OCI-LY1 (cell line): ENCODE results near the gene MID1.

Source experiments
- H2AFZ ChIP-seq: fragments of 200-600 bp; sonication (generic), shearing (Covaris generic); 2 replicates; pipeline ENCODE4 v1.6.0; 2014; ENCODE audit warnings: antibody characterized with exemption, mild to moderate bottlenecking, low read length
- H3F3A ChIP-seq: fragments of 200-600 bp; sonication (generic), shearing (Covaris generic); 2 replicates; pipeline ENCODE4 v1.6.0; 2014; ENCODE audit warnings: mild to moderate bottlenecking, antibody characterized with exemption, low read length, moderate library complexity; ENCODE audit not compliant: insufficient read depth
- H3K27ac ChIP-seq: fragments of 200-600 bp; sonication (generic); 2 replicates; pipeline ENCODE4 v1.5.1; 2014; ENCODE audit warnings: low read length, mixed run types, mild to moderate bottlenecking, low read depth; ENCODE audit not compliant: poor library complexity, severe bottlenecking
- H3K27me3 ChIP-seq: fragments of 200-600 bp; sonication (generic); 2 replicates; pipeline ENCODE4 v1.6.0; 2014; ENCODE audit warnings: antibody characterized with exemption, mild to moderate bottlenecking, low read length, moderate library complexity; ENCODE audit not compliant: insufficient read depth
- H3K36me3 ChIP-seq: fragments of 200-600 bp; sonication (generic); 2 replicates; pipeline ENCODE4 v1.6.1; 2014; ENCODE audit warnings: mild to moderate bottlenecking, antibody characterized with exemption, low read length, moderate library complexity, mixed read lengths; ENCODE audit not compliant: insufficient read depth
- H3K4me1 ChIP-seq: fragments of 200-600 bp; sonication (generic); 2 replicates; pipeline ENCODE4 v1.5.1; 2014; ENCODE audit warnings: mild to moderate bottlenecking, low read length, moderate library complexity; ENCODE audit not compliant: insufficient read depth, severe bottlenecking
- H3K4me2 ChIP-seq: fragments of 200-600 bp; sonication (generic), shearing (Covaris generic); 2 replicates; pipeline ENCODE4 v1.6.1; 2014; ENCODE audit warnings: low read length
- H3K4me3 ChIP-seq: fragments of 200-600 bp; sonication (generic); 2 replicates; pipeline ENCODE4 v1.5.1; 2014; ENCODE audit warnings: low read length, low read depth, mild to moderate bottlenecking, mixed read lengths; ENCODE audit not compliant: poor library complexity, severe bottlenecking
- H3K79me2 ChIP-seq: fragments of 200-600 bp; shearing (Covaris generic); 2 replicates; pipeline ENCODE4 v1.6.1; 2016; ENCODE audit warnings: mixed run types, low read length, mixed read lengths; ENCODE audit not compliant: insufficient read depth
- H3K9ac ChIP-seq: fragments of 200-600 bp; sonication (generic), shearing (Covaris generic); 2 replicates; pipeline ENCODE4 v1.6.1; 2014; ENCODE audit warnings: mild to moderate bottlenecking, low read length, mixed read lengths
- H3K9me2 ChIP-seq: fragments of 200-600 bp; sonication (generic), shearing (Covaris generic); 2 replicates; pipeline ENCODE4 v1.6.1; 2014; ENCODE audit warnings: low read depth, mild to moderate bottlenecking, low read length, mixed read lengths
- H3K9me3 ChIP-seq: fragments of 200-600 bp; shearing (Covaris generic); 2 replicates; pipeline ENCODE4 v1.6.1; 2014; ENCODE audit warnings: low read length, mixed read lengths
- H4K20me1 ChIP-seq: fragments of 200-600 bp; sonication (generic), shearing (Covaris generic); 2 replicates; pipeline ENCODE4 v1.6.0; 2016; ENCODE audit warnings: mild to moderate bottlenecking, low read length; ENCODE audit not compliant: insufficient read depth
- EZH2 ChIP-seq: fragments of 200-600 bp; sonication (generic), shearing (Covaris generic); IDR thresholded peaks from 2 replicates; pipeline ENCODE4 v1.8.0; 2017; ENCODE audit warnings: borderline replicate concordance, mixed run types, mild to moderate bottlenecking, antibody characterized with exemption, low read length, moderate library complexity, mixed read lengths
- TF ChIP-seq, protein P1 (sequence below): fragments of 200-600 bp; sonication (generic), shearing (Covaris generic); IDR thresholded peaks from 2 replicates; pipeline ENCODE4 v1.5.1; 2017; ENCODE audit warnings: mild to moderate bottlenecking, antibody characterized with exemption, low read length, moderate library complexity, mixed read lengths

Gene MID1

GRCh38 chrX:10525381-10526120 is 94.8 kb downstream of the MID1 start:
- Histone ChIP-seq H3K9me2 (no peaks in the 10 kb centered on the region), H3K79me2 (no peaks in the 10 kb centered on the region), H3K27me3 (no peaks in the 10 kb centered on the region), H3K9me3 (no peaks in the 10 kb centered on the region), H2AFZ (no peak overlapping the region), H3K4me2 (no peak overlapping the region), H3K9ac (no peak overlapping the region), H3F3A (no peaks in the 10 kb centered on the region), H4K20me1 (no peaks in the 10 kb centered on the region), H3K36me3 (no peaks in the 10 kb centered on the region), H3K27ac (no peak overlapping the region), H3K4me3 (no peak overlapping the region), H3K4me1 (no peaks in the 10 kb centered on the region)
- TF ChIP-seq, protein P1, sequence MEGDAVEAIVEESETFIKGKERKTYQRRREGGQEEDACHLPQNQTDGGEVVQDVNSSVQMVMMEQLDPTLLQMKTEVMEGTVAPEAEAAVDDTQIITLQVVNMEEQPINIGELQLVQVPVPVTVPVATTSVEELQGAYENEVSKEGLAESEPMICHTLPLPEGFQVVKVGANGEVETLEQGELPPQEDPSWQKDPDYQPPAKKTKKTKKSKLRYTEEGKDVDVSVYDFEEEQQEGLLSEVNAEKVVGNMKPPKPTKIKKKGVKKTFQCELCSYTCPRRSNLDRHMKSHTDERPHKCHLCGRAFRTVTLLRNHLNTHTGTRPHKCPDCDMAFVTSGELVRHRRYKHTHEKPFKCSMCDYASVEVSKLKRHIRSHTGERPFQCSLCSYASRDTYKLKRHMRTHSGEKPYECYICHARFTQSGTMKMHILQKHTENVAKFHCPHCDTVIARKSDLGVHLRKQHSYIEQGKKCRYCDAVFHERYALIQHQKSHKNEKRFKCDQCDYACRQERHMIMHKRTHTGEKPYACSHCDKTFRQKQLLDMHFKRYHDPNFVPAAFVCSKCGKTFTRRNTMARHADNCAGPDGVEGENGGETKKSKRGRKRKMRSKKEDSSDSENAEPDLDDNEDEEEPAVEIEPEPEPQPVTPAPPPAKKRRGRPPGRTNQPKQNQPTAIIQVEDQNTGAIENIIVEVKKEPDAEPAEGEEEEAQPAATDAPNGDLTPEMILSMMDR, result no peak
- TF ChIP-seq EZH2, result no peak

GRCh38 chrX:10524578-10524977 is 95.8 kb downstream of the MID1 start:
- TF ChIP-seq, protein P1, result no peak
- no peak for TF ChIP-seq EZH2
- Histone ChIP-seq H4K20me1 (no peaks in the 10 kb centered on the region), H3K27me3 (no peaks in the 10 kb centered on the region), H3K4me3 (no peak overlapping the region), H3K79me2 (no peaks in the 10 kb centered on the region), H3F3A (no peaks in the 10 kb centered on the region), H3K9me2 (no peaks in the 10 kb centered on the region), H3K4me1 (no peaks in the 10 kb centered on the region), H3K9me3 (no peaks in the 10 kb centered on the region), H3K4me2 (no peak overlapping the region), H3K36me3 (no peaks in the 10 kb centered on the region), H2AFZ (no peak overlapping the region), H3K9ac (no peak overlapping the region), H3K27ac (no peak overlapping the region)

DNA sequence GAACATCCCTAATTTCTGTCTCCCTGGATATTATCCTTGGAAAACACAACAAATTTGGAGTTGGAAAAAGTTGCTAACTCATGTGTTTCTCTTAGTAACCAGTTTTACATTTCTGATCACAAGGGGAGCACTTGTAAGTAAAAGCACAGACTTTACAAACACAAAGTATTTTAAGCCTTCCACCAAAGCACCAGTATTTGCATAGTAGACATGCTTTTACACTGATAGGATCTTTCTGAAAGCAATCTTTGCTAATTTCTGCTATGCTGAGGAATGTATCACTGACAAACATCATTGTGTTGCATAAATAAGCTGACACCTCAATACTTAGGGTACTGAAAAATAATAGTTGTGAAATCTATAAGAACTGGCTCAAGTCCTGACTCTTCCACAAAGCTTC is 100.6 kb downstream of the MID1 start:
- H3K27ac ChIP-seq, result no peak overlapping the region
- TF ChIP-seq, protein P1, result no peak
- TF ChIP-seq EZH2, result no peak
- H3K4me1 ChIP-seq, result no peaks in the 10 kb centered on the region
- H3K27me3 ChIP-seq, result no peaks in the 10 kb centered on the region
- H4K20me1 ChIP-seq, result no peaks in the 10 kb centered on the region
- no peaks in the 10 kb centered on the region for H3K79me2 ChIP-seq
- no peaks in the 10 kb centered on the region for H3F3A ChIP-seq
- no peak overlapping the region for H3K4me2 ChIP-seq
- no peak overlapping the region for H3K9ac ChIP-seq
- no peak overlapping the region for H3K4me3 ChIP-seq
- no peak overlapping the region for H2AFZ ChIP-seq
- H3K9me3 ChIP-seq, result no peaks in the 10 kb centered on the region
- no peaks in the 10 kb centered on the region for H3K36me3 ChIP-seq
- H3K9me2 ChIP-seq, result no peaks in the 10 kb centered on the region
